SK-N-SH (cell line): ENCODE results near the gene RALGDS. TPM values are rescaled to one million over a fixed set of nuclear protein-coding genes. Genes with fewer than 3 reads are reported as not detected.

Source experiments
- CTCF ChIA-PET: fragments of 300-600, 350-600 bp; formaldehyde crosslinking; extraction: SDS; loops from one replicate; lab custom pipeline; 2021; lab: Yijun Ruan, JAX
- POLR2A ChIA-PET: fragments of 350-600 bp; sonication (Branson Sonifier 250); formaldehyde crosslinking; extraction: SDS; loops from one replicate; lab custom pipeline; 2020; ENCODE audit warnings: antibody characterized with exemption, inconsistent platforms; lab: Yijun Ruan, JAX
- DNase-seq: peaks from one replicate; pipeline ENCODE4 v3.0.0; 2012
- H2AFZ ChIP-seq: fragments of 200-600 bp; sonication (generic); 2 replicates; pipeline ENCODE4 v1.8.1; 2016; ENCODE audit warnings: antibody characterized with exemption, mild to moderate bottlenecking, low read depth
- H3F3A ChIP-seq: fragments of 200-600 bp; sonication (generic); replicated peaks from 2 replicates; pipeline ENCODE3; 2016; ENCODE audit warnings: antibody characterized with exemption, mild to moderate bottlenecking; ENCODE audit not compliant: insufficient read depth
- H3K27ac ChIP-seq, 2 experiments: fragments of 200-500 bp in 1 of 2; fragments of 200-600 bp in 1 of 2; sonication (Bioruptor generic) in 1 of 2; sonication (generic), shearing (Covaris generic) in 1 of 2; 2 replicates each; pipeline versions ENCODE4 v1.5.1 to v1.6.1; 2014 to 2016; ENCODE audit warnings: low read depth in 2 of 2, inconsistent platforms in 1 of 2, low read length in 1 of 2, mild to moderate bottlenecking in 1 of 2, mixed read lengths in 1 of 2
- H3K27me3 ChIP-seq: fragments of 200-600 bp; sonication (generic), shearing (Covaris generic); 2 replicates; pipeline ENCODE4 v1.6.1; 2016; ENCODE audit warnings: mixed run types; ENCODE audit not compliant: insufficient read depth
- H3K36me3 ChIP-seq, 2 experiments: fragments of 200-500 bp in 1 of 2; fragments of 200-600 bp in 1 of 2; sonication (Bioruptor generic) in 1 of 2; sonication (generic) in 1 of 2; replicated peaks in 1 of 2; 2 replicates each; pipeline versions ENCODE3 to v1.5.1; 2014 to 2016; ENCODE audit warnings: low read length in 1 of 2, mild to moderate bottlenecking in 1 of 2; ENCODE audit not compliant: insufficient read depth in 2 of 2, control insufficient read depth in 1 of 2
- H3K4me1 ChIP-seq, 2 experiments: fragments of 200-500 bp in 1 of 2; fragments of 200-600 bp in 1 of 2; sonication (Bioruptor generic) in 1 of 2; sonication (generic), shearing (Covaris generic) in 1 of 2; 2 replicates each; pipeline versions ENCODE4 v1.5.1 to v1.6.1; 2014 to 2016; ENCODE audit warnings: low read depth in 1 of 2, low read length in 1 of 2, mixed run types in 1 of 2; ENCODE audit not compliant: insufficient read depth in 2 of 2, control insufficient read depth in 1 of 2
- H3K4me2 ChIP-seq: fragments of 200-600 bp; sonication (generic), shearing (Covaris generic); 2 replicates; pipeline ENCODE4 v1.6.1; 2017; ENCODE audit warnings: mixed run types
- H3K4me3 ChIP-seq, 2 experiments: fragments of 200-500 bp in 1 of 2; fragments of 200-600 bp in 1 of 2; sonication (Bioruptor generic) in 1 of 2; sonication (generic), shearing (Covaris generic) in 1 of 2; 2 replicates each; pipeline versions ENCODE4 v1.5.1 to v1.8.1; 2014 to 2016; ENCODE audit warnings: low read depth in 2 of 2, inconsistent platforms in 1 of 2, low read length in 1 of 2, mild to moderate bottlenecking in 1 of 2, mixed read lengths in 1 of 2, moderate library complexity in 1 of 2
- H3K79me2 ChIP-seq: fragments of 200-600 bp; sonication (generic); 2 replicates; pipeline ENCODE4 v1.8.1; 2017; ENCODE audit warnings: mild to moderate bottlenecking; ENCODE audit not compliant: insufficient read depth
- H3K9ac ChIP-seq: fragments of 200-600 bp; sonication (generic); 2 replicates; pipeline ENCODE4 v1.6.1; 2017; ENCODE audit warnings: mixed run types
- H3K9me2 ChIP-seq: fragments of 200-600 bp; sonication (generic); 2 replicates; pipeline ENCODE4 v1.6.1; 2017; ENCODE audit warnings: mixed run types
- H3K9me3 ChIP-seq: fragments of 200-600 bp; sonication (generic); 2 replicates; pipeline ENCODE4 v1.6.1; 2017; ENCODE audit warnings: mixed run types, mild to moderate bottlenecking, moderate library complexity
- H4K20me1 ChIP-seq: fragments of 200-600 bp; sonication (generic); 2 replicates; pipeline ENCODE4 v1.6.1; 2017; ENCODE audit warnings: mild to moderate bottlenecking, mixed run types; ENCODE audit not compliant: insufficient read depth
- FOXM1 ChIP-seq: IDR thresholded peaks from 2 replicates; pipeline ENCODE4 v1.4.0; 2012; ENCODE audit warnings: low read depth, mild to moderate bottlenecking
- IRF3 ChIP-seq: fragments of 150-350 bp; IDR thresholded peaks from 2 replicates; pipeline ENCODE4 v1.6.1; 2016; ENCODE audit warnings: mild to moderate bottlenecking, low read depth, low read length
- JUND ChIP-seq: IDR thresholded peaks from 2 replicates; pipeline ENCODE4 v1.4.0; 2012
- MAX ChIP-seq: IDR thresholded peaks from 2 replicates; pipeline ENCODE4 v1.4.0; 2012; ENCODE audit warnings: low read depth
- PBX3 ChIP-seq: IDR thresholded peaks from 2 replicates; pipeline ENCODE4; 2012
- REST ChIP-seq: IDR thresholded peaks from 2 replicates; pipeline ENCODE4 v1.6.1; 2012; ENCODE audit warnings: mild to moderate bottlenecking, low read depth, low read length, moderate library complexity
- RFX5 ChIP-seq: IDR thresholded peaks from 2 replicates; pipeline ENCODE4 v1.6.1; 2012; ENCODE audit warnings: mild to moderate bottlenecking, improper control_type of control experiment, low read length
- SIN3A ChIP-seq: IDR thresholded peaks from 2 replicates; pipeline ENCODE4 v1.6.1; 2012; ENCODE audit warnings: low read depth, mild to moderate bottlenecking, low read length, moderate library complexity, borderline replicate concordance
- SMC3 ChIP-seq: IDR thresholded peaks from 2 replicates; pipeline ENCODE4 v1.6.1; 2012; ENCODE audit warnings: low read depth, low read length, improper control_type of control experiment
- TAF1 ChIP-seq: IDR thresholded peaks from 2 replicates; pipeline ENCODE4 v1.6.1; 2012; ENCODE audit warnings: low read depth, mild to moderate bottlenecking, low read length, moderate library complexity, borderline replicate concordance
- TCF12 ChIP-seq: IDR thresholded peaks from 2 replicates; pipeline ENCODE4 v1.4.0; 2012
- USF2 ChIP-seq: fragments of 150-350 bp; IDR thresholded peaks from 2 replicates; pipeline ENCODE4 v1.6.1; 2017; ENCODE audit warnings: antibody characterized with exemption, low read length, low read depth, borderline replicate concordance
- ZBTB33 ChIP-seq: IDR thresholded peaks from 2 replicates; pipeline ENCODE4 v1.4.0; 2012; ENCODE audit warnings: low read depth, borderline replicate concordance
- WGBS: methylation state at CpG from one replicate; pipeline ENCODE4 v1.1.6; 2017; ENCODE audit warnings: low lambda C conversion rate; 5-methylcytosine and 5-hydroxymethylcytosine counted together
- polyA plus RNA-seq, 3 experiments: library from polyadenylated mRNA; depleted of rRNA; stranded (reverse); fragments of >200 nt; gene quantifications; 2 replicates each; pipeline ENCODE4 v1.2.3, GENCODE V29; 2012

Gene RALGDS
- polyA plus RNA-seq, 1 of the 3 experiments (the other 2 are of a cell fraction) = 64.7 TPM

- no peak for TF ChIP-seq USF2
- TF ChIP-seq PBX3 = no peak
- TF ChIP-seq RFX5 = no peak
- TF ChIP-seq JUND = no peak
- no peak for TF ChIP-seq MAX
- TF ChIP-seq REST = no peak
- no peak for TF ChIP-seq ZBTB33
- no peak for TF ChIP-seq TCF12
- TF ChIP-seq SMC3 = no peak
- no peak for TF ChIP-seq FOXM1
- no peak for TF ChIP-seq SIN3A
- TF ChIP-seq TAF1 = no peak
- no peak for TF ChIP-seq IRF3
- Histone ChIP-seq H4K20me1 (no peaks in the 10 kb centered on the region), H3K9ac (no peak overlapping the region), H3K9me2 (no peaks in the 10 kb centered on the region), H2AFZ (no peak overlapping the region), H3K27me3 (no peaks in the 10 kb centered on the region), H3F3A (no peaks in the 10 kb centered on the region), H3K36me3 (no peaks in the 10 kb centered on the region), H3K27ac (no peak overlapping the region), H3K4me3 (no peak overlapping the region), H3K79me2 (no peaks in the 10 kb centered on the region), H3K4me1 (peaks cover 0 to 9% of the 10 kb centered on the region in 2 experiments; a peak in 1 of 4 replicates), H3K9me3 (no peaks in the 10 kb centered on the region), H3K4me2 (no peak overlapping the region)
- 94% methylated on average over 6 of the region's 17 CpGs for WGBS
- ChIA-PET CTCF (interaction anchor here (0.8 to 3.3 kb wide), 4 partner anchors 38 to 87 kb away, joined by 3 to 10 read pairs (median 5); partner anchors contain the start of gene GFI1B), POLR2A (interaction anchor here (1.5 kb wide), 1 partner anchor 37 kb away, joined by 3 read pairs; no protein-coding TSS in a partner anchor)
- no peak for DNase-seq
Observed at GRCh38 chr9:133065070-133065388, 56.0 kb downstream of the RALGDS start.
